Peyer's patch (tissue), 4 donors: ENCODE results near the gene RELT. TPM values are rescaled to one million over a fixed set of nuclear protein-coding genes. Genes with fewer than 3 reads are reported as not detected.
"Not testable (repeated sequence)": the region's sequence is repeated elsewhere in the genome, so short reads cannot be mapped to it uniquely, and the experiment has no call there.

Experiments used
- DNase-seq, 3 donors: peaks; one replicate each; pipeline ENCODE4 v3.0.0-alpha.2; 2017 to 2019
- H3K27ac ChIP-seq, 4 donors: fragments of 200-600 bp; sonication (generic); one replicate each; pipeline ENCODE4 v1.5.1; 2016 to 2019
- H3K27me3 ChIP-seq, 2 donors: fragments of 200-600 bp; sonication (generic); one replicate each; pipeline ENCODE4 v1.5.1; 2019
- H3K36me3 ChIP-seq, 3 donors: fragments of 200-600 bp; sonication (generic); one replicate each; pipeline ENCODE4 v1.5.1; 2016 to 2019
- H3K4me1 ChIP-seq, 4 donors: fragments of 200-600 bp; sonication (generic); one replicate each; pipeline ENCODE4 v1.5.1; 2016 to 2019
- H3K4me3 ChIP-seq, 4 donors: fragments of 200-600 bp; sonication (generic); 1 replicate in 3 of 4; 2 replicates in 1 of 4; pipeline ENCODE4 v1.5.1; 2016 to 2019; ENCODE audit warnings: mild to moderate bottlenecking in 1 of 4
- H3K9me3 ChIP-seq, 4 donors: fragments of 200-600 bp; sonication (generic); one replicate each; pipeline ENCODE4 v1.5.1; 2016 to 2019; ENCODE audit warnings: mild to moderate bottlenecking in 1 of 4
- CTCF ChIP-seq, 6 experiments: fragments of 450-650 bp in 4 of 6; fragments of 200-600 bp in 2 of 6; sonication (generic) in 1 of 6; IDR thresholded peaks; one replicate each; pipeline ENCODE4 v1.5.1; 2017 to 2019; ENCODE audit warnings: antibody characterized with exemption in 6 of 6, mild to moderate bottlenecking in 3 of 6, moderate library complexity in 1 of 6
- POLR2A ChIP-seq, 2 donors: fragments of 450-650 bp; IDR thresholded peaks; one replicate each; pipeline ENCODE4 v1.5.1; 2017; ENCODE audit warnings: antibody characterized with exemption in 2 of 2, mild to moderate bottlenecking in 2 of 2, moderate library complexity in 2 of 2
- total RNA-seq, 4 donors: library from RNA; depleted of rRNA; stranded (reverse); fragments of >200 nt; gene quantifications; one replicate each; pipeline ENCODE4 v1.1.0, GENCODE V29; 2016

The RELT gene
- total RNA-seq, 4 donors from 2014 or later = 1.2 to 19.0 (median 4.7) TPM

- no peak for TF ChIP-seq POLR2A (IDR thresholded peaks at IDR 0.05)
- no peak for TF ChIP-seq CTCF (IDR thresholded peaks at IDR 0.05)
- Histone ChIP-seq H3K4me3 (no peak overlapping the region), H3K4me1 (no peaks in the 10 kb centered on the region), H3K27ac (no peak overlapping the region), H3K36me3 (no peaks in the 10 kb centered on the region), H3K9me3 (no peaks in the 10 kb centered on the region), H3K27me3 (no peaks in the 10 kb centered on the region)
- DNase-seq = no peak
These were observed 53.0 kb downstream of the RELT start for GRCh38 chr11:73429121-73429750.

- Histone ChIP-seq H3K9me3 (no peaks in the 10 kb centered on the region), H3K4me3 (no peak overlapping the region), H3K27ac (no peak overlapping the region), H3K27me3 (no peaks in the 10 kb centered on the region), H3K4me1 (no peaks in the 10 kb centered on the region), H3K36me3 (no peaks in the 10 kb centered on the region)
- TF ChIP-seq POLR2A (IDR thresholded peaks at IDR 0.05) (no peak), CTCF (IDR thresholded peaks at IDR 0.05) (no peak)
- DNase-seq = no peak
These were observed 54.1 kb downstream of the RELT start for GRCh38 chr11:73430326-73430725.

- Histone ChIP-seq H3K27ac (no peak overlapping the region), H3K36me3 (no peaks in the 10 kb centered on the region), H3K27me3 (no peaks in the 10 kb centered on the region), H3K4me3 (no peak overlapping the region), H3K9me3 (no peaks in the 10 kb centered on the region), H3K4me1 (no peaks in the 10 kb centered on the region)
- no peak for TF ChIP-seq CTCF (IDR thresholded peaks at IDR 0.05)
- no peak for TF ChIP-seq POLR2A (IDR thresholded peaks at IDR 0.05)
- DNase-seq = no peak
These were observed 55.2 kb downstream of the RELT start for GRCh38 chr11:73431396-73431795.

- H3K36me3 ChIP-seq, H3K9me3 ChIP-seq, H3K27me3 ChIP-seq, H3K27ac ChIP-seq, DNase-seq, H3K4me3 ChIP-seq: not testable (repeated sequence)
- H3K4me1 ChIP-seq = peaks cover 0 to 16% (median 0%) of the 10 kb centered on the region in 4 donors
These were observed 60.7 kb downstream of the RELT start for GRCh38 chr11:73436859-73437258.

GRCh38 chr11:73439002-73439843, 63.0 kb downstream of the RELT start:
- TF ChIP-seq CTCF (IDR thresholded peaks at IDR 0.05) (no peak), POLR2A (IDR thresholded peaks at IDR 0.05) (no peak)
- H3K4me1 ChIP-seq = peaks cover 0 to 16% (median 0%) of the 10 kb centered on the region in 4 donors
- no peaks in the 10 kb centered on the region for H3K9me3 ChIP-seq
- H3K36me3 ChIP-seq = no peaks in the 10 kb centered on the region
- H3K27ac ChIP-seq = peak overlapping the region in 1 of 4 donors; percentile 2
- H3K27me3 ChIP-seq = no peaks in the 10 kb centered on the region
- peak in 2 of 3 donors; percentile 51 to 77 for DNase-seq
- H3K4me3 ChIP-seq = no peak overlapping the region

- no peak for DNase-seq
- Histone ChIP-seq H3K27ac (no peak overlapping the region), H3K4me3 (no peak overlapping the region), H3K36me3 (no peaks in the 10 kb centered on the region), H3K4me1 (peaks cover 0 to 14% (median 1%) of the 10 kb centered on the region in 4 donors), H3K27me3 (no peaks in the 10 kb centered on the region), H3K9me3 (no peaks in the 10 kb centered on the region)
- TF ChIP-seq CTCF (IDR thresholded peaks at IDR 0.05) (no peak), POLR2A (IDR thresholded peaks at IDR 0.05) (no peak)
These were observed 69.8 kb downstream of the RELT start for GRCh38 chr11:73445980-73446379.
